NCI-H2196 (cell line): ENCODE data around the gene USP33.
A peak's percentile ranks its signal among the peaks of the same experiment; 100 is the strongest.
"Not testable (repeated sequence)": the region's sequence is repeated elsewhere in the genome, so short reads cannot be mapped to it uniquely, and the experiment has no call there.

Source experiments
- DNase-seq: peaks from one replicate; lab custom pipeline; 2025; ENCODE audit not compliant: unreplicated experiment; lab: John Stamatoyannopoulos, UW

USP33 gene

DNA sequence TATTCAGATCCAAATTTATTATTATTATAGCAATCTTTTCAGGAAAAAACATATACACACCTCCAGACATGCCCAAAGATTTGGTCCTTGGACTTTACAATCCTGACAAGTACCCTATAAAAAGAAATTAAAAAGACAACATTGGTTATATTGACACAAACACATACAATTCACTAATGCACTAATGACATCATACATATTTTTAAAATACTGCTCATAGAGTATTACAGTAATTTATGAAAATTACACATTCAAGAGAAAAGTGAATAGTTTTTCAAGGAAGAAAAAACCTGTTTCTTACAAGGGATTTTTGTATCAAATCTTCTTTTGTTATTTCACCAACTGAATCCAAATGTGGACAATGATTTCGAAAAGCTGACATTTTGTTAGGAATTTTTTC is 18.3 kb downstream of the USP33 start:
- no peak for DNase-seq

DNA sequence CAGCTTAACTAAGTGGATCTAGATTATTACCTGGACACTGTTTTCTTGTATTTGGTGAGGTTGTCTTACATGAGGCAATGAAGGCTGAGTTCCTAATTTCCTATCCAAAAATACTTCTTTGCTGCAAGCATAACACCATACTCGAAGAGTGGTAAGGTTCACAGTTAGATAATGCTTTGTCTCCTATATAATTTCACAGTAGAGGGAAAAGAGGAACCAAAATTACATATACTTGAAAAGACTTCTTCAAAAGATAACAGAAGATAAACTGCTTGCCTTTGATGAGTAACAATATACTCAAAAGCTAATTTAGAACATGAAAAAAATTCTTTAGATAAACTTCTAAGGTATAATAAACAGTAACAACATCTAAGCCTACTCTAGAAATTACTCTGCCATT is 20.4 kb downstream of the USP33 start:
- DNase-seq, result no peak

DNA sequence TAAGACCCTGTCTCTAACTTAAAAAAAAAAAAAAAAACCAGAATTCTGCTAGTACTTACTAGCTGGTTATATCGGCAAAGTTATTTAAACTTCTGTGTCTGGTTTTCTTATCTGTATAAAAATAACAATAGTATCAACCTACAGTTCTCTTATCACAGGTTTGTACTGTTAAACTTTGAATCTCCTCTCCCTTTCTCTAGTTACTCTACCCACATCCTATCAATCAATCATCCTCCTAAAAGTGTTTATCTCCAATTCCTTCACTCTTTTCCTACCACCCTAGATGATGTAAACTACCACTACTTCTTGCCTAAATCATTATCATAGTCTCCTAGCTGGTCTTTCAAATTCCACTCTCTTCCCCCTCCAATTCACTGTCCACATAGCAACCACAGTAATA is 27.6 kb downstream of the USP33 start:
- no peak for DNase-seq

DNA sequence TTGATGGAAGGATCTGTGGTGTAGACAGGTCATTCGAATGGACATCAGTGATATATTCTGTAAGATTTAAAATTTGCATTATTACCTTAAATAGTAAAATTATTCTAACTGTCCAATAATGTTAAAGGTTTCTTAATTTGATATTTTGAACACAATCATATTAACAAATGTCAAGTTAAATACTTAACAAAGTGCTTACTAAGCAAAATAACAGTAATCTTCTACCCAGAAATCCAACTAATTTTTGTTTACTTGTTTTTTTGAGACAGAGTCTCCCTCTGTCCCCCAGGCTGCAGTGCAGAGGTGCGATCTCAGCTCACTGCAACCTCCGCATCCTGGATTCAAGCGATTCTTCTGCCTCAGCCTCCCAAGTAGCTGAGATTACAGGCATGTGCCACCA is 33.9 kb downstream of the USP33 start:
- no peak for DNase-seq

DNA sequence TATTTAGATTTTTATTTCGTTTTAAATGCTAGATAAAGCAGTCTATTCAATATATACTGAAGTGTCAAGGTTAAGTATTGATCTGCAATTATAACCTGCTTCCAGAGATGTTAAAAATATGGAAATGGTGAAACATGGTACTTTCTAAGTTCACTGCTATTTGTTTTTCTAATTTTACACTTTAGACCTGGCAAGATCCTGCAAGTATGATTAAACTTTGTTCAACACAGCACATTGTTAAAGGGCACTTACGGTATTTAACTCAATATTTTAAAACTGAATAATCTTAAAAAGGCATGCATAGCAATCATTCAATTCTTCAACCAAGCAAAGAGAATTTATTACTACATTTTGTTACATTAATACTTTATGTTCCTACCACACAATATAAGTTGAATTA is 41.5 kb downstream of the USP33 start:
- DNase-seq, result no peak

DNA sequence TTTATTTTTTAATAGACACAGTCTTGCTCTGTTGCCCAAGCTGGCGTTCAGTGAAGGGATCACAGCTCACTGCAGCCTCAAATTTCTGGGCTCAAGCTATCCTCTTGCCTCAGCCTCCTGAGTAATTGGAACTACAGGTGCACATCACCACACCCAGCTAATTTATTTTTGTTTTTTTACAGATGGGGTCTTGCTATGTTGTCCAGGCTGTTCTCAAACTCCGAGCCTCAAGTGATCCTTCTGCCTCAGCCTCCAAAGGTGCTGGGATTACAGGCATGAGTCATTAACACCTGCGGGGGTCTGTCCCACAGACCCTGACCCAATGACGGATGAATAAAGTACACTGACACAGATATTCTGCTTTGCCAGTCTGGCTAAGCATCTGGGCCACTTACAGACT is 43.6 kb downstream of the USP33 start:
- DNase-seq, result no peak

DNA sequence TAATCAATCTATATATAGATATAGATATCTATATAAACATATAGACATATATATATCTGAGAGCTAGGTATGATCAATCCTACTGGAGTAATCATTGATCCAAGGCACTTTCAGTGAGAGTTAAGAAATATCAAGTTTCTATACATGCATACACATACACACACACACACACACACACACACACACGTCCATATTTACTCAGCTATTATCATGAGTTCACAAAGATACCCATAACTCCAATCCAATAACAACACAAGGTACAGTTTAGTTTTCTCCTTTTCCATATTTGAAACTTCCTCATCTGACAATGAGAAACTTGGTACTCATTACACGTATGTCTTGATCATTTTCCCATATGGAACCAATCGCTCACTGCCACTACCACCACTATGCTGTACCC is 49.9 kb downstream of the USP33 start:
- no peak for DNase-seq

DNA sequence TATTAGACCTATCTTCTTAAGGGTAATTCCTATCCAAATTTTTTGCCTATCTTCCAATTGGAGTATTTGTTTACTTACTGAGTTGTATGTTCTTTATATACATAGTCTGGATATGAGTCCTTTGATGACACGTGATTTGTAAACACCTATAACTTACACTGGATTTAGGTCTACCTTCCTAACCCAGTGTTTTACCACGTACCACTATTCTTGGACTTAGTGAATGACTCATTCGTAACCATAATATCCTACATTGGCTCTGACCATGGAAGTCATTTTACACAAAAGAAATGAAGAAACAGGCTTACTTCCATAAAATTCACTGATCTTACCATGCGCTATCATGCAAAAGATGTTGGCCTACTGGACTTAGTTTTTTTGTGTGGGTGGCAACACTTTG is 53.3 kb downstream of the USP33 start:
- no peak for DNase-seq

DNA sequence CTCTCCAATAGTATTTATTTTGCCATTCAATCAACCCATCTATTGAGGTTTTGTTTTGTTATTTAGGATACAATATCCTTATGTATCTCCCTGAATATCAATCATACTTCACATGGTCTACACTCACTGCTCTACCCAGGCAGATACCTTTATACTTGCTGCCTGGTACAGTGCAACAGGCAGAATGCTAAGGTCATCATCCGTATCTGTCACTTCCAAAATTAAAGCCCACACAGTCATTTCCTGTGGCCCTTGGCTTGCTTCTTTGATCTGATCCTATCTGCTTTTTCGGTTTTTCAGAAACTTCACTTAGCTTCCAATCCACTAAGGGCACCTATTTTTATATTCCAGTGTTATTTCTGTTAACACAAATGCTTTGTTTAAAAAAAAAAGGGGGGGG is 54.9 kb downstream of the USP33 start:
- DNase-seq, result no peak

DNA sequence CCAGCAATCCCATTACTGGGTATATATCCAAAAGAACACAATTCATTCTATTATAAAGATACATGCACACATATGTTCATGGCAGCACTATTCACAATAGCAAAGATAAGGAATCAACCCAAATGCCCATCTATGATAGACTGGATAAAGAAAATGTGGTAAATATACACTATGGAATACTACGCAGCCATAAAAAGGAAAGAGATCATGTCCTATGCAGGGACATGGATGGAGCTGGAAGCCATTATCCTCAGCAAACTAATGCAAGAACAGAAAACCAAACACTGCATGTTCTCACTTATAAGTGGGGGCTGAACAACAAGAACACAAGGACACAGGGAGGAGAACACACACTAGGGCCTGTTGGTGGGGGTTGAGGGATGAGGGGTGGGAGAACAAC is 60.0 kb downstream of the USP33 start:
- DNase-seq, result not testable (repeated sequence)

DNA sequence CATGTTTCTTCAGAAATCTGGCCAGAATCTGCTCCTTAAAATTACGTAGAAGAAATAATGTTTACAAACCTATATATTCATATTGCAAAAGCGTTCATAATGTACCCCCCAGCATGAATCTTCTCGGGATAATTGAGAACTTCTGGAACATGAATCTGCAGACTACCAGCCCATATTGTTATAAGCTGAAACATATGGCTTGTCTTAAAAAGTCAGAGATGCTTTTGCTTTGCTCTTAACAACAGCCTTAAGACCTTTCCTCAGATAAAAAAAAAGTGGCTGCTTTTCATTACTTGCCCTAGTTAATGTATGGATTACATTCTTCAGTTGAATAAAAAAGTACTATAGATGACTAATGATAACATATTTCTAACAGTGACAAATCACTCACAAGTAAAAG is 62.2 kb downstream of the USP33 start:
- DNase-seq, result no peak

DNA sequence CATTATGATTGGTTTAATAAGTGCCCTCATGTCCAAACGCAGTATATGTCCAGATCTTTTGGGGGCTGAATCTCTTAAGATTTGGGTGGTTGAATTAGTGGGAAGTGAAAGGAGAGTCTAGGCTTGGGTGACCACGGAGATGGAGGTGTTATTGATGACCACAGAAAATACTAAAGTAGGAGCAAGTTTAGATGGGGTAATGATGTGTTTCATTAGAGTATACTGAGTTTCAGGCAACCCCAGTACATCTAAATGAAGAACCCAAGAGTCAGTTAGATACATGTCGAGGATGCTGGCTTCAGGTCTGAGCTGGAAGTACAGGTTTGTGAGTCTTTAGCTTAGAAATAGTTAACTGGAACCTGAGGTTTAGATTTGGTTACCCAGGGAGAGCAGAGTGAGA is 70.7 kb downstream of the USP33 start:
- DNase-seq, result no peak

DNA sequence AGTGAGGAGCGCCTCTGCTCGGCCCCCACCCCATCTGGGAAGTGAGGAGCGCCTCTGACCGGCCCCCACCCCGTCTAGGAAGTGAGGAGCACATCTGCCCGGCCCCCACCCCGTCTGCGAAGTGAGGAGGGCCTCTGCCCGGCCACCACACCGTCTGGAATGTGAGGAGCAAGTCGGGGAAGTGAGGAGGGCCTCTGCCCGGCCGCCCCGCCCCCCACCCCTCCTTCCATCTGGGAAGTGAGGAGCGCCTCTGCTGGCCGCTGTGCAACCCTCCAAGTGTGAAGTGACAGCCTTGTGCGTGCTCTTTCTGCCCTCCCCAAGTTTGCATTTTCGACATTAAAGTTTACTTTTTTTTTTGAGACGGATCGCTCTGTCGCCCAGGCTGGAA is 72.1 kb downstream of the USP33 start:
- no peak for DNase-seq

DNA sequence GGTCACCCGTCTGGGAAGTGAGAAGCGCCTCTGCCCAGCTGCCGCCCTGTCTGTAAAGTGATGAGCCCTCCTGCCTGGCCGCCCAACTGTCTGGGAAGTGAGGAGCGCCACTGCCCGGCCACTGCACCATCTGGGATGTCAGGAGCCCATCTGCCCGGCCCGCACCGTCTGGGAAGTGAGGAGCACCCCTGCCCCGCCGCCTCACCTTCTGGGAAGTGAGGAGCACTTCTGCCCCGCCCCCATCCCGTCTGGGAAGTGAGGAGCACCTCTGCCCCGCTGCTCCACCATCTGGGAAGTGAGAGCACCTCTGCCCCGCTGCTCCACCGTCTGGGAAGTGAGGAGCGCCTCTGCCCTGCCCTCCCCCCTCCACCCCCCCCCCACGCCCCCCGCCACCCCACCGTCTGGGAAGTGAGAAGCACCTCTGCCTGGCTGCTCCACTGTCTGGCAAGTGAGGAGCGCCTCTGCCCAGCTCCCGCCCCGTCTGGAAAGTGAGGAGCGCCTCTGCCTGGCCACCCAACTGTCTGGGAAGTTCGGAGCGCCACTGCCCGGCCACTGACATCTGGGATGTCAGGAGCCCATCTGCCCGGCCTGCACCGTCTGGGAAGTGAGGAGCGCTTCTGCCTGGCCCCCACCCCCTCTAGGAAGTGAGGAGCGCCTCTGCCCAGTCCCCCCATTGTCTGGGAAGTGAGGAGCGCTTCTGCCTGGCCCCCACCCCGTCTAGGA is 72.7 kb downstream of the USP33 start:
- DNase-seq, result no peak

DNA sequence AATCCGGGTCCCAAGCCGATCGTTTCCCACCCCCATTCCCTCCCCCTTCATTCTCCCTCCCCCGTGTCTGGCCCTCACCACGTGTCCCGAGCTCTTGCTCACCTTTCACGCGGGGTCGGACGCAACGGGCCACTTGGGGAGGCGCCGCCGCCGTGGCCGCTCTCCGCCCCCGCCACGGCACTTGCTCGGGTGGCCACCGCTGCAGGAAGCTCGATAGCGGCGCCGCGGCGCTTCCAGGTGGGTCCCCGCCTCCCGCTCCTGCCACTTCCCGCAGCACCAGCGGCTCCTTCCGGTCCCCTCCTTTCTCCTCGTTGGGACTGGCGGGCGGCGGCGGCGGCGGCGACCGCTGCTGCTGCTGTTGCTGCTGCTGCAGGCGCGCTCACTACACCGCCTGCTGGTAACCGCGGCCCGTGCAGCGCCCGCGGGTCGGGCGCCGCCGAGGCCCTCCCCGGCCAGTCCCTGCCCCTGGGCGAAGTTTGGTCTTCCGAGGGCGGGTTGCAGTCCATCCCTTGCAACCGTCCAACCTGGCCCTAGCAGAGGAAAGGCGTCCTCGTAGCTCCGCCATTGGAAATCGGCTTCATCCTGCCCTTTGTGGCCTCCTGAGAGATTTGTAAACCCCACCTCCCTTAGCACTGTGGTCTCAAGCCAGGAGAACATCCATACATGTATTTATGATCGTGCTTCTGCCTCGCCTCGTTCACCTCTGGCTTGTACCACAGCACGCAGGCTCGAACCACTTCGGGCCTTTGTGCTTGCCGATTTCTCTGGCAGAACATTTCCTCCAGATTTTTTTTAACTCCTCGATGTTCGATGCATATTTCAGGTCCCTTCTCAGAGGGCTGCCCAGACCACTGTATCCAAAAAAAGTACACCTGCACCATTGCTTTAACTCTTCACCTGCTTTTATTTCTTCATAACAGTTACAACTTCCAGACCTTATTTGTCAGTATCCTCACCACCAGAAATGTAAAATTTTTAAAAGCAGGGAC is 76.2 kb downstream of the USP33 start:
- peak; percentile 91 for DNase-seq

DNA sequence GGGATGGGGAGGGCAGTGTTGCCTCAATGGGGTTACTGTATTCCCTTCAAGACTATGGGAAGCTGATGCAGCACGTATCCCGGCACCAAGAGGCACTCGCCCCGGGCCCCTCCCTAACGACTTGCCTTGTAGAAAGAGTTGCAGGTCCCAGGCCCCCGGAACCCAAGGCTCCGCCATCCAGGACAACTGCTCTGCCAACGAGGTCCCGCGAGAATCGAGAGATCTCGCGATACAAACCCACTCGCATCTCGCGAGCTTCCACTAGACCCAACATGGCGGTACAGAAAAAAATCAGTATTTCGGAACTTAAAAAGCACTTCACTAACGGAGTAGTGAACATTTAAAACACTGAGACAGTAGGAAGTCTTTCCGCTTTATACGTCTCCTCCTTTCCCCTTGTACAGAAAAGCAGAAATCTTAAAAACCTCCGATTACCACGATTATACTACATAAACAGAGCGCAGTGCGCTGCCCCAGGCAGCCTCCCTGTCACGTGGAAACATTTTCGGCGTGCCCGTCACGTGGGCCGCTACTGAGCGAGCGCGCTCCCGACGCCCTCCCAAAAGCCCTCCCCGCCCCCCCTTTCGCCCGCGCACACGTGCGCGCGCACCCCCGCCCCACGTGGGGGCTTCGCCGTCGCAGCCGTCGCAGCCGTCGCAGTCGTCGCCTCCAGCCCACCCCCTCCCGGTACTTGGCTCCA is 77.0 kb downstream of the USP33 start, which contains the start of gene ZZZ3:
Gene ZZZ3 (minus strand): TSS at position 199 of the 700 bp plus-strand sequence. CDS start 49,304 bp downstream, outside the sequence.
- DNase-seq, result peak; percentile 91

DNA sequence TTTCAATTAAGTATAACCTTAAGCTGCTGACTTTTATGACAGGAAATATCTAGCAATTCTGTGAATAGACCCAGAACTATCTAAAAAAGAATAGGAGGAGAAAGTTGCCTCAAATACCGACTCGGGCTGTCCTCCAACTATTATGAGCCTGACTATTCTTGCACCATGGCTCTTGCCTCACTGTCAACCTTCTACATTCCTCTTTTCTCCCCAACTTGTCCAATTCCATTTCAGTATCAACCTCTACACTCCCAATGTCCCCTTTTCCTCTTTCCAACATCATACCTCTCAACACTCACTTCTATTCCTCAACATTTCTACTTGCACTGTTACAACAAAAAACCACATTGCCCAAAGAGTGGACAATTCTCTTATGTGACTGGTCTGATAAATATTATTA is 79.5 kb downstream of the USP33 start:
- no peak for DNase-seq

DNA sequence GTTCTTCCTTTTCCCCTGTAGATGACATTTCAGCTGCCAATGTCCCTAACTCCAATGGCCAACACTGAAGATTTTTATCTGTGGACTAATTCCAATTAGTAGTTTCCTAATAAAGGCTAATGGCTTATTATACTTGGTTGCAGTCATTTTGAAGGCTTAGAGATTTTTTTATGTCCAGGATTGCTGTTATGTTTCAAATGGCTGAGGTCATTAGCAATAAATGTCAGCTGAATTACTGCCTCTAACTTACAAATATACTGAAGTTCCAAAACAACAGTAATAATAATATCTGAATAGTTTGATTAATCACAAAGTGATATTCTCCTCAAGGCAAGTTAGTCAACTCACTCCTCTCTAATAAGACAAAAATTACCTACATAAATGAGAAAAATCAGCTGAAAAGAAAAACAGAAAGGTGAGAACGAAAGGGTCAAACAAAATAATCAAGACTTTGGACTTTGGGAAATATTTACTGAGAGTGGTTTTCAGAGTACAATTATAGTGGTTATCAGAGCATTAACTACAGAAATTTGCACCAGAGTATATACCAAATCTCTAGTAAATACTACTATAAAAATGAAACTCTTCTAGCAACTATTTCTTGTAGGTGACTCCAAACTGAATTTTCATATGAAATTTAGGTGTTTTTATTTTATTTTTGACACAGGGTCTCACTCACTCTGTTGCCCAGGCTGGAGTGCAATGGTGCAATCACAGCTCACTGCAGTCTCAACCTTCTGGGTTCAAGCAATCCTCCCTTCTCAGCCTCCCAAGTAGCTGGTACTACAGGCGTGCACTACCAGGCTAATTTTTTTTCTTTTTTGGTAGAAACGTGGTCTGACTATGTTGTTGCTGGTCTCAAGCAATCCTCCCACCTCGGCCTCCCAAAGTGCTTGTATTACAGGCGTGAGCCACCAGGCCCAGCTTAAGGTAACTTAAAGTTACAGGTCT is 80.7 kb downstream of the USP33 start:
- DNase-seq, result no peak

DNA sequence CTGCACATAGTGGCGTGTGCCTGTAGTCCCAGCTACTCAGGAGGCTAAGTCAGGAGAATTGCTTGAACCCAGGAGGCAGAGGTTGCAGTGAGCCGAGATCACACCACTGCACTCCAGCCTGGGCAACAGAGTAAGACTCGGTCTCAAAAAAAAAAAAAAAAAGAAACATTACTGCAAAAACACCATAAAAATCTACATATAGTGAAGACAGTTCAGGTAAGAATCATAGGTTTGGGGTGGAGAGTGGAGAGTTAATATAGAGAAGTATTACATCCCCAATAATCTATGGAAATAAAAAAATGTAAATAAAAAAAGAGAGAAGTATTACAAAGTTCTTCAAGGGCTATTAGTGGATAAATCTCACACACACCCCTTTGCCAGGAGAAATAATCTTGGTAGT is 84.8 kb downstream of the USP33 start:
- not testable (repeated sequence) for DNase-seq

DNA sequence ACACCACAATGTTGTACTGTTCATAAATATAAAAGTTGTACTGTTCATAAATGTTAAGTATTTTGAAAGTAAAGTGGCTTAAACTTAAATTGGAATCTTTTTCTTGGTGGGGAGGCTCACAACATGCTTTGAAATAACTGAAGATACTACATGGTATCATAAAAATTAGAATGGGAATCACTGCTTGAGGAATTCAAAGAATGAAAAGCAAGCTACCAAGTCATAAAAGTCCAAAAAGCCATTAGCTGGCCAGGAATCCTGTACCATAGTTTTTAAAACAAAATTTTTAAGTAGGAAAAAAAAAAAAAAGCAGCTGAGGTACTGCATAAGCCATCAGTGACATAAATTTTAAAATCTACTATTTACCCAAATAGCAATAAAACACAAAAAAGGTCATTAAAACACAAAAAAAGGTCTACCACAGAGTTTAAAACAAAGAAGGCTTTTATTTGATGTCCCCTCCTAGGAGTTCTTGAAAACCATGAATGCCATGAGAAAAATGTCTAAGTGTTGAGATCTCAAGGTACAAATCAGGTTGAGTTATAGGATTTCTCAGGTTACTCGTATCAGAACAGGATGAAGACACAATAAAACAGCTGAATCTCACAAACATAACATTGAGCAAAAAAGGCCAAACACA is 85.8 kb downstream of the USP33 start:
- DNase-seq, result no peak
